Osteoblast (primary cell): Measurements from ENCODE around the gene TMC4. TPM values are rescaled to one million over a fixed set of nuclear protein-coding genes. Genes with fewer than 3 reads are reported as not detected.
"Not testable (repeated sequence)": the region's sequence is repeated elsewhere in the genome, so short reads cannot be mapped to it uniquely, and the experiment has no call there.

Experiments
- DNase-seq: peaks from one replicate; pipeline ENCODE4 v3.0.0; 2011; ENCODE audit warnings: low spot score, mixed read lengths; ENCODE audit not compliant: insufficient read length; ENCODE audit errors: missing footprints
- H2AFZ ChIP-seq: 2 replicates; pipeline ENCODE4 v1.6.0; 2011; ENCODE audit warnings: mild to moderate bottlenecking, low read length
- H3K27ac ChIP-seq: 2 replicates; pipeline ENCODE4 v1.5.1; 2011; ENCODE audit warnings: mild to moderate bottlenecking, low read depth, low read length, moderate library complexity
- H3K27me3 ChIP-seq: 2 replicates; pipeline ENCODE4 v1.6.0; 2012; ENCODE audit warnings: mild to moderate bottlenecking, control low read depth, inconsistent platforms, low read length, moderate library complexity; ENCODE audit not compliant: insufficient read depth
- H3K36me3 ChIP-seq: 2 replicates; pipeline ENCODE4 v1.5.1; 2011; ENCODE audit warnings: mild to moderate bottlenecking, low read length, control low read depth, moderate library complexity; ENCODE audit not compliant: insufficient read depth
- H3K4me1 ChIP-seq: 2 replicates; pipeline ENCODE4 v1.5.1; 2011; ENCODE audit warnings: mild to moderate bottlenecking, low read length, control low read depth, moderate library complexity; ENCODE audit not compliant: insufficient read depth
- H3K4me2 ChIP-seq: 2 replicates; pipeline ENCODE4 v1.6.0; 2011; ENCODE audit warnings: mild to moderate bottlenecking, low read length; ENCODE audit not compliant: insufficient read depth
- H3K4me3 ChIP-seq: fragments of 200-600 bp; sonication (generic); 3 replicates; pipeline ENCODE4 v1.5.1; 2012; ENCODE audit warnings: mild to moderate bottlenecking, low read length, inconsistent platforms; ENCODE audit not compliant: insufficient read depth
- H3K79me2 ChIP-seq: 2 replicates; pipeline ENCODE4 v1.6.0; 2012; ENCODE audit warnings: mild to moderate bottlenecking, low read length, control low read depth, inconsistent platforms; ENCODE audit not compliant: insufficient read depth
- H3K9me3 ChIP-seq: 2 replicates; pipeline ENCODE4 v1.5.1; 2011; ENCODE audit warnings: low read depth, low read length, control low read depth
- H4K20me1 ChIP-seq: 2 replicates; pipeline ENCODE4 v1.6.0; 2012; ENCODE audit warnings: mild to moderate bottlenecking, low read length, control low read depth; ENCODE audit not compliant: insufficient read depth
- CTCF ChIP-seq: IDR thresholded peaks from 2 replicates; pipeline ENCODE4 v1.5.1; 2011; ENCODE audit warnings: mild to moderate bottlenecking, low read depth, low read length, moderate library complexity; ENCODE audit errors: extremely low read depth
- total RNA-seq: library from RNA; depleted of rRNA; stranded (reverse); fragments of >200 nt; gene quantifications from 2 replicates; pipeline ENCODE4 v1.2.3, GENCODE V29; 2012

The TMC4 gene
- total RNA-seq, 1 donor = 0.72 TPM

GRCh38 chr19:54201172-54201701, 28.3 kb upstream of the TMC4 start:
- Histone ChIP-seq H3K27me3 (no peaks in the 10 kb centered on the region), H3K9me3 (no peaks in the 10 kb centered on the region), H3K27ac (peak overlapping the region; percentile 100), H3K4me3 (peak overlapping the region; percentile 97), H4K20me1 (peaks cover 53% of the 10 kb centered on the region), H3K79me2 (peaks cover 55% of the 10 kb centered on the region), H2AFZ (peak overlapping the region; percentile 26), H3K36me3 (peaks cover 51% of the 10 kb centered on the region), H3K4me1 (peaks cover 40% of the 10 kb centered on the region), H3K4me2 (peak overlapping the region; percentile 100)
- no peak for DNase-seq
- TF ChIP-seq CTCF = no peak

- H3K27ac ChIP-seq = no peak overlapping the region
- DNase-seq = no peak
- peaks cover 35% of the 10 kb centered on the region for H4K20me1 ChIP-seq
- H3K36me3 ChIP-seq = peaks cover 34% of the 10 kb centered on the region
- H3K4me3 ChIP-seq = no peak overlapping the region
- no peak overlapping the region for H2AFZ ChIP-seq
- no peak for TF ChIP-seq CTCF
- no peak overlapping the region for H3K4me2 ChIP-seq
- no peaks in the 10 kb centered on the region for H3K9me3 ChIP-seq
- H3K4me1 ChIP-seq = peaks cover 31% of the 10 kb centered on the region
- peaks cover 37% of the 10 kb centered on the region for H3K79me2 ChIP-seq
- no peaks in the 10 kb centered on the region for H3K27me3 ChIP-seq
These were observed 26.4 kb upstream of the TMC4 start for GRCh38 chr19:54199401-54199800.

- no peaks in the 10 kb centered on the region for H3K9me3 ChIP-seq
These were observed 24.2 kb upstream of the TMC4 start for GRCh38 chr19:54197121-54197520.

GRCh38 chr19:54196536-54196935, 23.6 kb upstream of the TMC4 start:
- H3K4me3 ChIP-seq = no peak overlapping the region
- H2AFZ ChIP-seq = no peak overlapping the region
- TF ChIP-seq CTCF = no peak
- peaks cover 6% of the 10 kb centered on the region for H4K20me1 ChIP-seq
- H3K36me3 ChIP-seq = peaks cover 19% of the 10 kb centered on the region
- H3K4me2 ChIP-seq = no peak overlapping the region
- no peak for DNase-seq
- no peaks in the 10 kb centered on the region for H3K27me3 ChIP-seq
- no peaks in the 10 kb centered on the region for H3K9me3 ChIP-seq
- peaks cover 12% of the 10 kb centered on the region for H3K4me1 ChIP-seq
- no peak overlapping the region for H3K27ac ChIP-seq
- H3K79me2 ChIP-seq = peaks cover 28% of the 10 kb centered on the region

More at GRCh38 chr19:54197121-54197520, 24.2 kb upstream of the TMC4 start:
- DNase-seq = no peak
- Histone ChIP-seq H3K27ac (no peak overlapping the region), H3K79me2 (peaks cover 30% of the 10 kb centered on the region), H2AFZ (no peak overlapping the region), H3K4me3 (no peak overlapping the region), H3K4me1 (peaks cover 12% of the 10 kb centered on the region), H3K4me2 (no peak overlapping the region), H3K36me3 (peaks cover 24% of the 10 kb centered on the region), H4K20me1 (peaks cover 12% of the 10 kb centered on the region), H3K27me3 (no peaks in the 10 kb centered on the region)
- no peak for TF ChIP-seq CTCF

GRCh38 chr19:54194463-54194862, 21.5 kb upstream of the TMC4 start:
- H3K4me3 ChIP-seq, H3K27me3 ChIP-seq, H3K27ac ChIP-seq, H4K20me1 ChIP-seq, H3K9me3 ChIP-seq, H3K4me1 ChIP-seq, DNase-seq, H2AFZ ChIP-seq, H3K4me2 ChIP-seq: not testable (repeated sequence)
- peaks cover 15% of the 10 kb centered on the region for H3K36me3 ChIP-seq
- peaks cover 20% of the 10 kb centered on the region for H3K79me2 ChIP-seq
